DND-41 (cell line): ENCODE measurements around the gene EFNB3.

Source experiments
- CTCF ChIP-seq: IDR thresholded peaks from 2 replicates; pipeline ENCODE4 v1.5.1; 2012; ENCODE audit warnings: borderline replicate concordance, low read length, moderate library complexity, mild to moderate bottlenecking; ENCODE audit not compliant: poor library complexity, severe bottlenecking; ENCODE audit errors: extremely low read depth
- EZH2 ChIP-seq: IDR thresholded peaks from 3 replicates; pipeline ENCODE4 v1.6.1; 2012; ENCODE audit warnings: borderline replicate concordance, low read depth, mild to moderate bottlenecking, moderate library complexity, low read length, inconsistent platforms; ENCODE audit not compliant: severe bottlenecking

GRCh38 chr17:7713782-7714181 lies 8.8 kb downstream of the EFNB3 start:
- no peak for TF ChIP-seq CTCF
- no peak for TF ChIP-seq EZH2
